NCI-H2196 (cell line): ENCODE results near the gene C12orf43.
"Not testable (repeated sequence)": the region's sequence is repeated elsewhere in the genome, so short reads cannot be mapped to it uniquely, and the experiment has no call there.

Experiments used
- DNase-seq: peaks from one replicate; lab custom pipeline; 2025; ENCODE audit not compliant: unreplicated experiment; lab: John Stamatoyannopoulos, UW

The C12orf43 gene, protein sequence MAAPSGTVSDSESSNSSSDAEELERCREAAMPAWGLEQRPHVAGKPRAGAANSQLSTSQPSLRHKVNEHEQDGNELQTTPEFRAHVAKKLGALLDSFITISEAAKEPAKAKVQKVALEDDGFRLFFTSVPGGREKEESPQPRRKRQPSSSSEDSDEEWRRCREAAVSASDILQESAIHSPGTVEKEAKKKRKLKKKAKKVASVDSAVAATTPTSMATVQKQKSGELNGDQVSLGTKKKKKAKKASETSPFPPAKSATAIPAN

GRCh38 chr12:121015825-121016766 lies at the start of gene C12orf43:
Gene C12orf43 (minus strand): TSS chr12:121016487. CDS start chr12:121016474, 13 bp downstream.
- DNase-seq: peak; percentile 95

GRCh38 chr12:121065345-121065744 lies 49.1 kb upstream of the C12orf43 start:
- no peak for DNase-seq

GRCh38 chr12:121064586-121064985 lies 48.3 kb upstream of the C12orf43 start:
- not testable (repeated sequence) for DNase-seq

GRCh38 chr12:121064116-121064515 lies 47.8 kb upstream of the C12orf43 start:
- no peak for DNase-seq

GRCh38 chr12:121062391-121063045 lies 46.2 kb upstream of the C12orf43 start:
- no peak for DNase-seq

GRCh38 chr12:121061831-121062230 lies 45.5 kb upstream of the C12orf43 start:
- DNase-seq: no peak

DNA sequence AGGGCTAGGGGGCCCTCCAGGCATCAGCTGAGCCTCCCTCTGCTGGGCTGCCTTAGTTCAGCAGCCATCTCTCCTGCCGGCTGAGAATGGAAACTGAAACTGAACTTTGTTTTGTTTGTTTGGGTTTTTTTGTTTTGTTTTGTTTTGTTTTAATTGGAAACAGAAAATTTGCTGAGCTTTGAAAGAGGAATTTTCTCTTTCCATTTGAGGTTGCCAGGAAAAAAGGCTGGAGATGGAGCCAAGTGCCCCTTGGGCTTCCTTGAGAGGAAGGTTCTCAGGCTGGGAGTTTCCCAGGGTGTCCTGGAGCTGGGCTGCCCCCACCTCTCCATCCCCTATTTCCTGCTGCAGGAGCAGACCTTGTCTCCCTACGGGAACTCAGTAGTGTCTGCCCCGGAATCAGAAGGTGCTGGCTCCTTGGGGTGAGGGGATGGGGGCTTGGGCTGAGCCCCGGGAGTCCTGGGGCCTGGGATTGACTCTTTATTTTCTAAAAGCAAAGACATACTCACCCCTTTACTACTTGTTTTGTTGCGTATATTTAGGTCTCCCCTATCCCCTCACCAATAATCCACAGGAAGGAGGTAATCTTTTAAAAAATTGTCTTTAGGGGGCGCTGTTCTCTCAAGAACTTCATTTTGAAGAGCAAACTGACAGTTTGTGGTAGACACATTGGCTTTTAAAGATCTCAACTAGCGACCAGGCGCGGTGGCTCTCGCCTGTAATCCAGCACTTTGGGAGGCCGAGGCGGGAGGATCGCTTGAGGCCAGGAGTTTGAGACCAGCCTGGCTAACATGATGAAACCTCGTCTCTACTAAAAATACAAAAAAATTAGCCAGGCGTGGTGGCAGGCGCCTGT lies 44.1 kb upstream of the C12orf43 start:
- DNase-seq: peak; percentile 57

DNA sequence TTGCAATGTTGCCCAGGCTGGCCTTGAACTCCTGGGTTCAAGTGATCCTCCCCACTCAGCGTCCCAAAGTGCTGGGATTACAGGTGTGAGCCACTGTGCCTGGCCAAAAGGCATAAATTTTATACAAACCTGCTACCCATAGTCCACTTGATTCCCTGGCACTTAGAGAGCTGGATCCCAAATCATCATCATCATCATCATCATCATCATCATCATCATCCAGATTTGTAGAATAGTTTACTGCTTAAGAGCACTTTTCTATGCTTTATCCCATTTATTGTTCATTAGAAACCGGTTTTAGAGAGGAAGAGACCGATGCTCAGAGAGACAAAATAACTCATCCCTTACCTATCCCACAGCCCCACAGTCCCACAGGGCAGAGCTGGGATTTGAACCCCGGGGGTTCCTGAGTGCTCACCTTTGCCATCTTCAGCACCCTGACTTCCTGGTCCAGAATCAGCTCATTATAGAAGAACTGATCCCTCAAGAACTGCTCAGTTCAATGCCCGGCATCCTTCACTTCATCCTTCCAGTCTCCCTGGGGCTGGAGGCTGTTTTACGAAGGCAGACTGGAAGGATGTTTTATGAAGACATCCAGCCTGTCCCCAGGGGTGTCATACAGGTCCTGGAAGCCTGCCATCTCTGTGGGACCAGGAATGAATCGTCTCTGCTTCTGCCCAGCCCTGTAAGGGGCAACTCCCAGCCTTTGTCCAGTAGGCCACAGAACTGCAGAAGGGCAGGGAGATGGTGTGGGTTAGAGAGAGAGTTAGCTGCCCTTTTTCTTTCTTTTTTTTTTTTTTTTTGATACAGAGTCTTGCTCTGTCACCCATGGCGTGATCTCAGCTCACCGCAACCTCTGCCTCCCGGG lies 43.0 kb upstream of the C12orf43 start:
- DNase-seq: no peak

DNA sequence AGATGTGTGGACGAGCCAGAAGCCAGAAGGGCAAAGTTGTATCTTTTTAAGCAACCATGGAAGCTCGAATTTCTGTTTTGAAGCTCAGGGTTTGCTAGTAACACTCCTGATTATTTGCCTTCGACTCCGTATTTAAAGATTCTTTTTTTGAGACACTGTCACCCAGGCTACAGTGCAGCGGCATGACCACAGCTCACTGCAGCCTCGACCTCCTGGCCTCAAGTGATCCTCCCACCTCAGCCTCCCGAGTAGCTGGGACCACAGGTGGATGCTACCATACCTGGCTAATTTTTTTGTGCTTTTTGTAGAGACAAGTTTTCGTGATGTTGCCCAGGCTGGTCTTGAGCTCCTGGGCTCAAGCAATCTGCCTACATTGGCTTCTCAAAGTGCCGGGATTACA lies 41.5 kb upstream of the C12orf43 start:
- no peak for DNase-seq

DNA sequence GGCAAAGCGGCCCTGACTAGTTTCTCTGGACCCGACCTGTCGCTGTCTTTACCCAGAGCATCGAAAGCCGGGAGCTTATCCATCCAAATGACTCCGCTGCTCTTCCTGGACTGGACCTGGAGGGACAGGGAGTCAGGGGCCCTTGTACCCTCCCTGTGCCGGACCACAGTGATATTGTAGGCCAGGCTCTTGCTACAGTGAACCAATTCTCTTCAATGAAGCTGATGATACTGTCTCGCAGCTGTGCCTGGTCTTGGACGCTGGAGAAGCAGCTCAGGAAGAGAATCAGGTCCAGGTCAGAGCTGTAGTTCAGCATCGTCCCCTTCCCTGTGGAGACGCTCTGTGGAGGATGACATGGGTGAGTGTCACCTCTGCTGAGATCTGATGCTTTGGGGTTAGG lies 37.4 kb upstream of the C12orf43 start:
- no peak for DNase-seq

DNA sequence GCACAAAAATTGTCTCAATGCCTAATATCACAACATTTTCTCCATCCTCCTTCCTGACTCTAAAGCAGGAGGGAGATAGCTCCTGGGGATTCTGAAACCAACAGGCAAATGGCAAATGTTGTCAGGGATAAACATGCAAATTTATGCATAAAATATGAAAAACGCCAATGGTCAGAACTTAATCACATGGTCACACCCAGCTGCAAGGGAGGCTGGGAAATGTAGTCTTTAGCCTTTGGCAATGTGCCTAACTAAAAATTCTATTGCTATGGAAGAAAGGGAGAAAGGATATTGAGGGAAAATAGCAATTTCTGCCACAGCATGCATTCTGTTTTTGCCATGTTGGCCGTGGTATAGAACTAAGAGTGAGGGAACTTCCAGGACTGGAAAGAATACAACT lies 34.4 kb upstream of the C12orf43 start:
- peak; percentile 16 for DNase-seq

- DNase-seq: no peak
These were observed 32.2 kb upstream of the C12orf43 start for GRCh38 chr12:121048442-121048841.

GRCh38 chr12:121047400-121047799 lies 31.1 kb upstream of the C12orf43 start:
- DNase-seq: not testable (repeated sequence)

DNA sequence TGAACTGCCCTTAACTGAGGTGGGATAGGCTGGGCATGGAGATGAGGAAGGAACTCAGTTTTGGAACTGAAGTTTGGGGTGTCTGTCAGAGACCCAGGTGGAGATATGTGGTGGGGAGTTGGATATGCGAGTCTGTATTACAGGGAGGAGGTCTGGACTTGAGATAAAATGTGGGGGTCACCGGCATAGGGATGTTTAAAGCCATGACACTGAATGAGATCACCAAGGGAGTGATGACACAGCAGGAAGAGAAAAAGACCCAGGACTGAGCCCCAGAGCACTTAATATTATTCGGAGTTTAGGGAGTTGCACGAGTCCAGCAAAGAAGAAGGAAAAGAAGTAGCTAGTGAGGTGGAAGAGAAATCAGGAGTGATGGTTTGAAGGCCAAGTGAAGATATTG lies 26.8 kb upstream of the C12orf43 start:
- DNase-seq: no peak

DNA sequence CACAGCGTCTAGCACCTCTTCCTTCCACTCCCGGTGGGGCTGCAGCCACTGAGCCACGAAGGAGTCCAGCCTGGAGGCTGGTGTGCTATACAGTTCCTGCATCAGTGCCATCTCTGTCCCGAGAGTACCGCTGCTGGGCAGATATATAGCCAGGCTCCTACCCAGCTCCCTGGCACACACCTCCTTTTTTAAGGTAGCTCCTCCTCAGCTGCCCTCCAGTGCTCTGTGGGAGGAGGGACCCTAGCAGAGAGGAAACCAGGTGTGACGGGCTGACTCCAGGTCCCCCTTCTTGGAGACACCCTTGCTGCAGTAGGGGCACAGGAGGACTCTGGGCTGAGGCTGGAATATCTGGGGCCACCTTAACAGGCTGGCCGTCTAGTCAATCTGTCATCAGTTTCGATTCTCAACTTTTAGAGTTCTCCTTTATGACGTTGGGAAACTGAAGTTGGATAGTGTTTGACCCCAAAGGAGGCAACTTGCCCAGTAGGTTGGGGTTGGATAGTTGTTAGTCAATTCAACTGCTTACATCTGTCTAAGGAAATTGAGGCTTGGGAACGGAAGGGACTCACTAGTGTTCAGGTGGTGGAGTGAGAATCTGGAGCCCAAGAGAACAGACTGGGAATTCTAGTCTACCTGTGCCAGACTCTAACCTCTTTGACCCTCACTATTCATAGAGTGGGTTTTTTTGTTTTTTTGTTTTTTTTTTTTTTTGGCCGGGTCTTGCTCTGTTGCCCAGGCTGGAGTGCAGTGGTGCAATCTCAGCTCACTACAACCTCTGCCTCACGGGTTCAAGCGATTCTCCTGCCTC lies 22.8 kb upstream of the C12orf43 start, which contains the start of gene OASL:
Gene OASL (minus strand): TSS at position 386 of the 808 bp plus-strand sequence. CDS start 275 bp downstream, at position 111.
- no peak for DNase-seq

DNA sequence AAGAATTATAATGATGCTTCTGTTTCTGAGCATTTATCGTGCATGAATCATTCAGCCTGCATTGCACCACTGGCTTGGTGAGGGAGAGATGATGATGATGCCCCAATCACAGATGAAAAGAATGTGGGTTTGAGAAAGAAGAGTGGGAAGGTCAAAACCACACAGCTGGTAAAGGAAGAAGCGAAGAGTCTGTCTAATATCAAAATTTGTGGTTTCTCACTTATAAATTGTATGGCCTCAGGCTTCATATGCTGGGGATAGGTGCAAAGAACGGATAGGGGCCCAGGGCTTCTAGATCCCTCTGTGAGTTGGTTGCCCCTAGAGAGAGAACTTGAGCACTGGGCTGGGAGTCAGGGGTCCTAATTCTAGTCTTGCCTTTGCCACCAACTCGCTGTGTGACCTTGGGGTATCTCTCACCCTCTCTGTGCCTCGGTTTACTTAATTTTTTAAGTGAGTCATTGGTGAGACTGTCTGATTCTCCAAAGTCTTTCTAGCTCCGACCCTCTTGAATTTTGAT lies 20.6 kb upstream of the C12orf43 start:
- DNase-seq: no peak

GRCh38 chr12:121034616-121035305 lies 18.5 kb upstream of the C12orf43 start:
- DNase-seq: no peak
